ENCODE measurements around the gene RHBDD2. TPM values are rescaled to one million over a fixed set of nuclear protein-coding genes. Genes with fewer than 3 reads are reported as not detected.

Gene RHBDD2
- total and polyA plus RNA-seq, 2 donors (not counting 3 experiments of a cell fraction or from before 2014, with no cell fraction given), result 36.7 to 99.2 TPM

DNA sequence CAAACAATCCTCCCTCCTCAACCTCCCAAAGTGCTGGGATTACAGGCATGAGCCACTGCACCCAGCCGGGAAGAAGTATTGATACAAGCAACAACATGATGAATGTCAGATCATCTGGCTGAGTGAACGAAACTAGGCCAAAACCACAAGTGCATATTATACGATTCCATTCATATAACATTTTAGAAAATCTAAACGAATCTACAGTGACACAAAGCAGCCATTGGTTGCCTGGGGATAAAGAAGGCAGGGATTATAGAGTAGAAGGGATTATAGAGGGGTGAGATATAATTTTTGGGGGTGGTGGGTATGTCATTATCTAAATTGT, 11.5 kb upstream of the RHBDD2 start:
- no peak overlapping the region for H3K27ac ChIP-seq (ENCODE audit: insufficient read depth, low read depth, low read length)
- no peak overlapping the region for H3K4me2 ChIP-seq (ENCODE audit: insufficient read depth, low read length)
- no peaks in the 10 kb centered on the region for H3K36me3 ChIP-seq (ENCODE audit: control insufficient read depth in 2 of 2, extremely low read depth in 1 of 2, insufficient read depth in 2 of 2, low read length in 2 of 2)
- DNase-seq (ENCODE audit: low read depth, low spot score) (no peak), FAIRE-seq (no peak)
- TF ChIP-seq MYC (IDR thresholded peaks at IDR 0.05; ENCODE audit: low read depth, low read length) (no peak), FOS (IDR thresholded peaks at IDR 0.05; ENCODE audit: borderline replicate concordance, insufficient read depth, low read length) (no peak), POLR2AphosphoS5 (IDR thresholded peaks at IDR 0.05; ENCODE audit: insufficient read depth, low read depth, low read length) (no peak), EZH2 (IDR thresholded peaks at IDR 0.05; ENCODE audit: borderline replicate concordance, low read depth, low read length, severe bottlenecking) (no peak)
- no peaks in the 10 kb centered on the region for H3K27me3 ChIP-seq (ENCODE audit: control insufficient read depth in 2 of 2, insufficient read depth in 2 of 2, low read length in 2 of 2)
- no peaks in the 10 kb centered on the region for H3K9me3 ChIP-seq (replicated peaks; ENCODE audit: control insufficient read depth, insufficient read depth, low read length)
- no peak overlapping the region for H3K4me3 ChIP-seq (replicated peaks in 1 of 3; ENCODE audit: insufficient read depth in 1 of 3, low read depth in 1 of 3, low read length in 3 of 3)
- no peak overlapping the region for H3K9ac ChIP-seq (replicated peaks; ENCODE audit: extremely low read depth, insufficient read depth, low read length)
- H4K20me1 ChIP-seq (replicated peaks; ENCODE audit: control insufficient read depth, extremely low read depth, insufficient read depth, low read length), result no peaks in the 10 kb centered on the region
- no peaks in the 10 kb centered on the region for H3K9me1 ChIP-seq (replicated peaks; ENCODE audit: control insufficient read depth, extremely low read depth, insufficient read depth, low read length)
- CTCF ChIA-PET, result interaction anchor here (1.0 to 3.7 kb wide), 4 partner anchors 47 to 264 kb away, joined by 3 to 267 read pairs (median 12); partner anchors contain the start of gene POR
- BruUV-seq (replicated peaks), result no TSS peak
- dilution Hi-C loops (cut with MboI; ENCODE audit: extremely low pct_ligation_motif_present, low sequenced_read_pairs) (no loop called here), intact Hi-C loops (cut with micrococcal nuclease) (loop anchor here (2.0 kb wide), 1 partner anchor 263 kb away; no protein-coding TSS in a partner anchor)
- POLR2A ChIA-PET, result no interaction called here
- H3K4me1 ChIP-seq (ENCODE audit: control insufficient read depth, extremely low read depth, insufficient read depth, low read length), result peaks cover 3% of the 10 kb centered on the region
- H2AFZ ChIP-seq (ENCODE audit: low read depth, low read length), result no peak overlapping the region
- no peaks in the 10 kb centered on the region for H3K79me2 ChIP-seq (ENCODE audit: control insufficient read depth, insufficient read depth, low read length)

GRCh38 chr7:75868153-75868552, 10.7 kb upstream of the RHBDD2 start:
- no peak overlapping the region for H3K4me3 ChIP-seq (replicated peaks in 1 of 3; ENCODE audit: insufficient read depth in 1 of 3, low read depth in 1 of 3, low read length in 3 of 3)
- H4K20me1 ChIP-seq (replicated peaks; ENCODE audit: control insufficient read depth, extremely low read depth, insufficient read depth, low read length), result no peaks in the 10 kb centered on the region
- H3K9ac ChIP-seq (replicated peaks; ENCODE audit: extremely low read depth, insufficient read depth, low read length), result no peak overlapping the region
- no peaks in the 10 kb centered on the region for H3K27me3 ChIP-seq (ENCODE audit: control insufficient read depth in 2 of 2, insufficient read depth in 2 of 2, low read length in 2 of 2)
- dilution Hi-C loops (cut with MboI; ENCODE audit: extremely low pct_ligation_motif_present, low sequenced_read_pairs) (no loop called here), intact Hi-C loops (cut with micrococcal nuclease) (loop anchor here (1.0 kb wide), 1 partner anchor 9 kb away; no protein-coding TSS in a partner anchor)
- H3K4me2 ChIP-seq (ENCODE audit: insufficient read depth, low read length), result no peak overlapping the region
- H3K36me3 ChIP-seq (ENCODE audit: control insufficient read depth in 2 of 2, extremely low read depth in 1 of 2, insufficient read depth in 2 of 2, low read length in 2 of 2), result no peaks in the 10 kb centered on the region
- FAIRE-seq (no peak), DNase-seq (ENCODE audit: low read depth, low spot score) (no peak)
- ChIA-PET CTCF (interaction anchor here (1.5 to 5.9 kb wide), 2 partner anchors 152 to 154 kb away, joined by 4 to 41 read pairs; no protein-coding TSS in a partner anchor), POLR2A (no interaction called here)
- no peak overlapping the region for H2AFZ ChIP-seq (ENCODE audit: low read depth, low read length)
- TF ChIP-seq MYC (IDR thresholded peaks at IDR 0.05; ENCODE audit: low read depth, low read length) (no peak), EZH2 (IDR thresholded peaks at IDR 0.05; ENCODE audit: borderline replicate concordance, low read depth, low read length, severe bottlenecking) (no peak), CTCF (IDR thresholded peaks at IDR 0.05; ENCODE audit: extremely low read depth in 1 of 2, insufficient read depth in 1 of 2, low read depth in 1 of 2, low read length in 2 of 2) (no peak), GATA2 (IDR thresholded peaks at IDR 0.05; ENCODE audit: insufficient read depth, insufficient read length, low read depth, low read length) (no peak), JUN (IDR thresholded peaks at IDR 0.05; ENCODE audit: borderline replicate concordance, insufficient read depth, insufficient read length, low read depth) (no peak), POLR2AphosphoS5 (IDR thresholded peaks at IDR 0.05; ENCODE audit: insufficient read depth, low read depth, low read length) (no peak), POLR2A (IDR thresholded peaks at IDR 0.05; ENCODE audit: low read depth, low read length) (no peak), FOS (IDR thresholded peaks at IDR 0.05; ENCODE audit: borderline replicate concordance, insufficient read depth, low read length) (no peak)
- TF ChIP-seq, protein P1, sequence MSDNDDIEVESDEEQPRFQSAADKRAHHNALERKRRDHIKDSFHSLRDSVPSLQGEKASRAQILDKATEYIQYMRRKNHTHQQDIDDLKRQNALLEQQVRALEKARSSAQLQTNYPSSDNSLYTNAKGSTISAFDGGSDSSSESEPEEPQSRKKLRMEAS (IDR thresholded peaks at IDR 0.05; ENCODE audit: insufficient read depth, insufficient read length), result no peak
- BruUV-seq (replicated peaks), result no TSS peak
- H3K9me3 ChIP-seq (replicated peaks; ENCODE audit: control insufficient read depth, insufficient read depth, low read length), result no peaks in the 10 kb centered on the region
- peaks cover 6% of the 10 kb centered on the region for H3K4me1 ChIP-seq (ENCODE audit: control insufficient read depth, extremely low read depth, insufficient read depth, low read length)
- no peaks in the 10 kb centered on the region for H3K79me2 ChIP-seq (ENCODE audit: control insufficient read depth, insufficient read depth, low read length)
- no peaks in the 10 kb centered on the region for H3K9me1 ChIP-seq (replicated peaks; ENCODE audit: control insufficient read depth, extremely low read depth, insufficient read depth, low read length)
- H3K27ac ChIP-seq (ENCODE audit: insufficient read depth, low read depth, low read length), result no peak overlapping the region
